Suprapubic skin (tissue), 4 donors: ENCODE measurements around the gene HNMT.

Experiments used
- EP300 ChIP-seq: sonication (generic); formaldehyde crosslinking; IDR thresholded peaks from one replicate; pipeline ENCODE4 v1.6.1; 2017; ENCODE audit warnings: antibody characterized with exemption
- POLR2AphosphoS5 ChIP-seq, 3 donors: sonication (generic); formaldehyde crosslinking; IDR thresholded peaks; one replicate each; pipeline ENCODE4 v1.6.1; 2017; ENCODE audit warnings: antibody characterized with exemption in 3 of 3
- TF ChIP-seq, protein P1 (sequence below), 2 donors: fragments of 200-600 bp in 1 of 2; fragments of 450-650 bp in 1 of 2; sonication (generic) in 1 of 2; IDR thresholded peaks; one replicate each; pipeline ENCODE4 v1.5.1; 2016 to 2019; ENCODE audit warnings: antibody characterized with exemption in 2 of 2, mild to moderate bottlenecking in 1 of 2, moderate library complexity in 1 of 2

DNA sequence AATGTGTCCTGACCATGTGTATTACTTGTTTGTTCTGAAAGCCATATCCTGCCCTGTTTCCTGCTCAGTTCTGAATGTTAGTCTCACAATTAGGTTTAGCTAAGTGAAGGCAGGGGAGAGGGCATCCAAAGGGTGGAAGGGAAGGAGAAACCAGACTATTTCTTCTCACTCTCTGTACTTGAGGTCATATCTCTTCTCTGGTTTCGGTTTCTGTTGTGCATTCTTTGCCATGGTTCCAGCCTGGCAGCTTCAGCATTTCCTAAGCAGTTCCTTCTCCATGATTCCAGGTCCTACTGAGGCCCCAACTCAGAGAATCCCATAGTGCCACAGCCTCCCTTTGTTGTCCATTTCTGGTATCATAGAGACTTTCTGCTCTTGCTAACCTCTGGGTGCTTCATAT, 40.3 kb upstream of the HNMT start:
- TF ChIP-seq EP300, result no peak
- TF ChIP-seq, protein P1, sequence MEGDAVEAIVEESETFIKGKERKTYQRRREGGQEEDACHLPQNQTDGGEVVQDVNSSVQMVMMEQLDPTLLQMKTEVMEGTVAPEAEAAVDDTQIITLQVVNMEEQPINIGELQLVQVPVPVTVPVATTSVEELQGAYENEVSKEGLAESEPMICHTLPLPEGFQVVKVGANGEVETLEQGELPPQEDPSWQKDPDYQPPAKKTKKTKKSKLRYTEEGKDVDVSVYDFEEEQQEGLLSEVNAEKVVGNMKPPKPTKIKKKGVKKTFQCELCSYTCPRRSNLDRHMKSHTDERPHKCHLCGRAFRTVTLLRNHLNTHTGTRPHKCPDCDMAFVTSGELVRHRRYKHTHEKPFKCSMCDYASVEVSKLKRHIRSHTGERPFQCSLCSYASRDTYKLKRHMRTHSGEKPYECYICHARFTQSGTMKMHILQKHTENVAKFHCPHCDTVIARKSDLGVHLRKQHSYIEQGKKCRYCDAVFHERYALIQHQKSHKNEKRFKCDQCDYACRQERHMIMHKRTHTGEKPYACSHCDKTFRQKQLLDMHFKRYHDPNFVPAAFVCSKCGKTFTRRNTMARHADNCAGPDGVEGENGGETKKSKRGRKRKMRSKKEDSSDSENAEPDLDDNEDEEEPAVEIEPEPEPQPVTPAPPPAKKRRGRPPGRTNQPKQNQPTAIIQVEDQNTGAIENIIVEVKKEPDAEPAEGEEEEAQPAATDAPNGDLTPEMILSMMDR (IDR thresholded peaks at IDR 0.05), result no peak
- TF ChIP-seq POLR2AphosphoS5 (IDR thresholded peaks at IDR 0.05), result no peak
